ENCODE results near the gene TPM1. TPM values are rescaled to one million over a fixed set of nuclear protein-coding genes. Genes with fewer than 3 reads are reported as not detected.

Gene TPM1
- total and polyA plus RNA-seq, 2 experiments from 2014 or later: 291 to 353 TPM

DNA sequence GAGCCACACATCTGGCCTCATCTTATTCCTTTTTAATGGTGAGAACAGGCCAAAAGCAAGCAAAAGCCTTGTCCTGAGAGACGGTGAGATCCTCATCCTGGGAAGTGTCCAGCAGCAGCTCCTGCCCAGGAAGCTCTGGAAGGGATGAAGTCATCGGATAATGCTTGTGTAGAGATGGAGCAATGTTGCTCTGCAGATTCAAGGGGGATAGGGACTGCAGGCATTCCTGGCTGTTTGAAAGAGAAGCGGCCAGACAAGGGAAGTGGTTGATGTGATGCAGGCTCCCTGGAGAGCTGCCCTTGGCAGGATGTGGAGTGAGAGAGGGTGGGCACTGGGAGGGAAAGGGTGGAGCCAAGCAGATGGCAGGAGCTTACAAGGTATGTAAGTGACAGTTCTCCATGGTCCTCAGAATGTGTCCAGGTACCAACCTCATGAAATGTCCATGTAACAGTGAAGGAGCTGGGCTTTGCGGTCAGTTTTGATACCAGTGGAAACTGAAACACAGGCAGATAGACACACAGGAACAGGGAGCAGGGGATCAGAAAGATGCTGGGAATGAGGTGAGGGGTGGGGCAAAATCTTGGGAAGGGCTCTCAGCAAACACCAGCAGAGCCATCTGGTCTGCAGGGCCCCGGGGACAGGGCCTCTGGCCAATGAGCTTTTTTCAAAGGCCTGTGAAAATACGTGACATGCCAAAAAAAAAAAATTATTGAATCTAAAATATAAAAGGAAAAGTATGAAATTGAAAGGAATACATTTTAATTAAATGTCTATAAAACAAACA is 46.9 kb downstream of the TPM1 start:
- H3K4me2 ChIP-seq: peak overlapping the region; percentile 31
- no peaks in the 10 kb centered on the region for H3K9me2 ChIP-seq (replicated peaks; ENCODE audit: insufficient read depth)
- TF ChIP-seq EZH2phosphoT487 (IDR thresholded peaks at IDR 0.05; ENCODE audit: low read depth, severe bottlenecking, unreplicated experiment): no peak
- TF ChIP-seq CTCF (IDR thresholded peaks at IDR 0.05; ENCODE audit: poor library complexity): no peak
- no peak for TF ChIP-seq EZH2 (IDR thresholded peaks at IDR 0.05; ENCODE audit: borderline replicate concordance)
- 52% methylated on average over 6 of the region's 6 CpGs for WGBS (ENCODE audit: low lambda C conversion rate, missing lambda C conversion rate)
- H3K4me1 ChIP-seq (ENCODE audit: insufficient read depth): peaks cover 28% of the 10 kb centered on the region
- no peaks in the 10 kb centered on the region for H3K27me3 ChIP-seq
- DNase-seq (ENCODE audit: low spot score): peak; percentile 74
- H2AFZ ChIP-seq: no peak overlapping the region
- no peaks in the 10 kb centered on the region for H3K9me3 ChIP-seq (ENCODE audit: low read depth)
- H3K79me2 ChIP-seq: no peaks in the 10 kb centered on the region
- H4K20me1 ChIP-seq (ENCODE audit: insufficient read depth, poor library complexity, severe bottlenecking): no peaks in the 10 kb centered on the region
- peak overlapping the region; percentile 75 for H3K27ac ChIP-seq
- no peak overlapping the region for H3K4me3 ChIP-seq
- no peaks in the 10 kb centered on the region for H3K36me3 ChIP-seq (replicated peaks; ENCODE audit: insufficient read depth, low read depth)

- H3K4me3 ChIP-seq: no peak overlapping the region
- H3K9me3 ChIP-seq (ENCODE audit: low read depth): no peaks in the 10 kb centered on the region
- H2AFZ ChIP-seq: no peak overlapping the region
- H3K4me2 ChIP-seq: no peak overlapping the region
- WGBS (ENCODE audit: low lambda C conversion rate, missing lambda C conversion rate): 94% methylated on average over 9 of the region's 9 CpGs
- no peak for DNase-seq (ENCODE audit: low spot score)
- H4K20me1 ChIP-seq (ENCODE audit: insufficient read depth, poor library complexity, severe bottlenecking): no peaks in the 10 kb centered on the region
- TF ChIP-seq CTCF (IDR thresholded peaks at IDR 0.05; ENCODE audit: poor library complexity): no peak
- no peak for TF ChIP-seq EZH2 (IDR thresholded peaks at IDR 0.05; ENCODE audit: borderline replicate concordance)
- no peak for TF ChIP-seq EZH2phosphoT487 (IDR thresholded peaks at IDR 0.05; ENCODE audit: low read depth, severe bottlenecking, unreplicated experiment)
- H3K79me2 ChIP-seq: no peaks in the 10 kb centered on the region
- no peaks in the 10 kb centered on the region for H3K27me3 ChIP-seq
- no peaks in the 10 kb centered on the region for H3K36me3 ChIP-seq (replicated peaks; ENCODE audit: insufficient read depth, low read depth)
- H3K4me1 ChIP-seq (ENCODE audit: insufficient read depth): peaks cover 28% of the 10 kb centered on the region
- no peaks in the 10 kb centered on the region for H3K9me2 ChIP-seq (replicated peaks; ENCODE audit: insufficient read depth)
- no peak overlapping the region for H3K27ac ChIP-seq
Observed at GRCh38 chr15:63090472-63090871, 47.9 kb downstream of the TPM1 start.

DNA sequence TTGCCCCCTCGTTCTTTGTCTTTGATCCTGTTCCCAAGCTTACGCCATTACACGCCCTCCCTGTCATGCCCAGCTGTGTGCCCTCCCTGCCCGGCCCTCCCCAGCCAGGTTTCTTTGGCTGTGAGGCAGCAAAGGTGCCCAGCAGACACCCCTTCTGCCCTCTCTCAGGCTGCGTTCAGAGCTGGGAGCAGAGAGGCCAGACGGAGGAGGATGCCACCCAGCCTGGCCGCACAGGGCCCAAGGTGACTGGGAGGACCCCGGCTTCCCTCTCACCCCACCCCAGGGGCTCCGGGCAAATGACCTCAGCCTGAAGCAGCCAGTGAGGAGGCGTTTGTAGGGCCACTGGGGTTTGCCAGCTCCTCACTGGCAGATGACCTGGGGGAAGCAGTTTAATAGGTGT is 48.3 kb downstream of the TPM1 start:
- no peaks in the 10 kb centered on the region for H3K79me2 ChIP-seq
- DNase-seq (ENCODE audit: low spot score): no peak
- H3K4me1 ChIP-seq (ENCODE audit: insufficient read depth): peaks cover 28% of the 10 kb centered on the region
- H3K9me3 ChIP-seq (ENCODE audit: low read depth): no peaks in the 10 kb centered on the region
- 96% methylated on average over 9 of the region's 10 CpGs for WGBS (ENCODE audit: low lambda C conversion rate, missing lambda C conversion rate)
- H3K27me3 ChIP-seq: no peaks in the 10 kb centered on the region
- H2AFZ ChIP-seq: no peak overlapping the region
- no peaks in the 10 kb centered on the region for H3K9me2 ChIP-seq (replicated peaks; ENCODE audit: insufficient read depth)
- no peak overlapping the region for H3K27ac ChIP-seq
- no peaks in the 10 kb centered on the region for H3K36me3 ChIP-seq (replicated peaks; ENCODE audit: insufficient read depth, low read depth)
- H3K4me2 ChIP-seq: no peak overlapping the region
- no peak for TF ChIP-seq EZH2phosphoT487 (IDR thresholded peaks at IDR 0.05; ENCODE audit: low read depth, severe bottlenecking, unreplicated experiment)
- no peak for TF ChIP-seq CTCF (IDR thresholded peaks at IDR 0.05; ENCODE audit: poor library complexity)
- H3K4me3 ChIP-seq: no peak overlapping the region
- H4K20me1 ChIP-seq (ENCODE audit: insufficient read depth, poor library complexity, severe bottlenecking): no peaks in the 10 kb centered on the region
